ENCODE data around the gene ZNF383.
"Not testable (repeated sequence)": the region's sequence is repeated elsewhere in the genome, so short reads cannot be mapped to it uniquely, and the experiment has no call there.

Gene ZNF383

GRCh38 chr19:37294246-37294645 is 76.2 kb downstream of the ZNF383 start:
- DNase-seq (ENCODE audit: low read depth), result not testable (repeated sequence)

Data from stimulated activated CD8-positive, alpha-beta memory T cell treated with anti-CD3 and anti-CD28 coated beads, Interleukin-4, amount 100 ng/mL, for 24 hours (primary cell).